Upper lobe of left lung (tissue), 6 donors: ENCODE results near the gene LRRC17. TPM values are rescaled to one million over a fixed set of nuclear protein-coding genes. Genes with fewer than 3 reads are reported as not detected.

Source experiments
- ATAC-seq, 2 donors: fragments of 200-7000 bp; cut with Tn5 transposase; one replicate each; pipeline ENCODE4 v1.9.1; 2022; ENCODE audit warnings: mild to moderate bottlenecking in 2 of 2, moderate library complexity in 2 of 2; ENCODE audit not compliant: low FRiP score in 2 of 2
- DNase-seq, 2 donors: peaks; one replicate each; pipeline ENCODE4 v3.0.0-alpha.2; 2019 to 2020
- H3K27ac ChIP-seq, 4 donors: fragments of 200-600 bp; sonication (generic); one replicate each; pipeline ENCODE4 v1.5.1; 2016 to 2019
- H3K27me3 ChIP-seq, 4 donors: fragments of 200-600 bp; sonication (generic); one replicate each; pipeline ENCODE4 v1.5.1; 2017 to 2019
- H3K36me3 ChIP-seq, 4 donors: fragments of 200-600 bp; sonication (generic); one replicate each; pipeline ENCODE4 v1.5.1; 2016 to 2019
- H3K4me1 ChIP-seq, 4 donors: fragments of 200-600 bp; sonication (generic); one replicate each; pipeline ENCODE4 v1.5.1; 2018 to 2019
- H3K4me3 ChIP-seq, 4 donors: fragments of 200-600 bp; sonication (generic); one replicate each; pipeline ENCODE4 v1.5.1; 2017 to 2019; ENCODE audit warnings: mild to moderate bottlenecking in 2 of 4, moderate library complexity in 1 of 4
- H3K9me3 ChIP-seq, 4 donors: fragments of 200-600 bp; sonication (generic); one replicate each; pipeline ENCODE4 v1.5.1; 2018 to 2019
- EP300 ChIP-seq, 4 donors: sonication (generic); formaldehyde crosslinking; IDR thresholded peaks; one replicate each; pipeline ENCODE4 v1.5.1; 2017; ENCODE audit warnings: antibody characterized with exemption in 4 of 4, control low read depth in 2 of 4
- POLR2A ChIP-seq, 4 donors: fragments of 450-650 bp; IDR thresholded peaks; one replicate each; pipeline ENCODE4 v1.5.1; 2016 to 2017; ENCODE audit warnings: antibody characterized with exemption in 4 of 4, mild to moderate bottlenecking in 2 of 4
- POLR2AphosphoS5 ChIP-seq, 2 donors: sonication (generic); formaldehyde crosslinking; IDR thresholded peaks; one replicate each; pipeline ENCODE4 v1.5.1; 2017; ENCODE audit warnings: antibody characterized with exemption in 2 of 2
- WGBS, 2 donors: methylation state at CpG; one replicate each; pipeline ENCODE4 v1.1.5; 2017 to 2018; 5-methylcytosine and 5-hydroxymethylcytosine counted together
- total RNA-seq, 6 donors: library from RNA; depleted of rRNA in 4 of 6; stranded (reverse); fragments of >200 nt in 4 of 6; gene quantifications; one replicate each; pipeline versions ENCODE4 v1.1.0 to v1.2.1, GENCODE V29; 2016 to 2021
- TF ChIP-seq, protein P1 (sequence below), 6 experiments: fragments of 450-650 bp in 4 of 6; fragments of 200-600 bp in 2 of 6; sonication (generic) in 2 of 6; IDR thresholded peaks; one replicate each; pipeline ENCODE4 v1.5.1; 2016 to 2019; ENCODE audit warnings: antibody characterized with exemption in 6 of 6
- donor health status: DM: no; HTN: no; CAD: no; lungs with moderate emphysema.
- donor health status: DM: no; HTN: yes; CAD: no; lungs with severe emphysema.

LRRC17 gene, protein sequence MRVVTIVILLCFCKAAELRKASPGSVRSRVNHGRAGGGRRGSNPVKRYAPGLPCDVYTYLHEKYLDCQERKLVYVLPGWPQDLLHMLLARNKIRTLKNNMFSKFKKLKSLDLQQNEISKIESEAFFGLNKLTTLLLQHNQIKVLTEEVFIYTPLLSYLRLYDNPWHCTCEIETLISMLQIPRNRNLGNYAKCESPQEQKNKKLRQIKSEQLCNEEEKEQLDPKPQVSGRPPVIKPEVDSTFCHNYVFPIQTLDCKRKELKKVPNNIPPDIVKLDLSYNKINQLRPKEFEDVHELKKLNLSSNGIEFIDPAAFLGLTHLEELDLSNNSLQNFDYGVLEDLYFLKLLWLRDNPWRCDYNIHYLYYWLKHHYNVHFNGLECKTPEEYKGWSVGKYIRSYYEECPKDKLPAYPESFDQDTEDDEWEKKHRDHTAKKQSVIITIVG
- 1 to 10 TPM in 3 of 6 donors, under 1 TPM in 2, not detected in 1; 0.46 to 4.7 (median 3.4) TPM for total RNA-seq

DNA sequence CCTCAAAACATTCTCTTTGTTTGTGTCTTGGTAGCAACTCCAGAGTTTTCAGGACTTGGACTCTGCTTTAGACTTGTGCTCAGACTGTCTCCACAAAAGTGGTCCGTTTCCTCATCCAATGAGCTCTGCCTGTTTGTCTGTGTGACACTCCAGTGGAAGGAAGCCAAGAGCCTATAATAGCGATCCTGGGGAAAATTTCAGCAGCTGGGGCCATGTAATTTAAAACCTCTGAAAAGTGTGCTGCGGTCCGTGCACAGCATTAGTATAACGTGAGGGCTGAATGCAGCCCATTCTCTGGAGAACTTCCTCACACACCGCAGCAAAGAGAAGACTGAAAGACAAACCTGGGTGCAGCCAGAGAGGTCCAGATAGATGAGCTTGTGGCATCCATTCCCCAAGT is at the start of gene LRRC17:
Gene LRRC17 (plus strand): TSS at position 259 of the 400 bp plus-strand sequence. CDS start 20,914 bp downstream, outside the sequence.
- Histone ChIP-seq H3K27ac (no peak within 1 kb of the TSS), H3K4me1 (peaks cover 0 to 7% (median 0%) of the 10 kb centered on the region in 4 donors), H3K4me3 (peak within 1 kb of the TSS in 2 of 4 donors; percentile 25 to 28), H3K9me3 (no peaks in the 10 kb centered on the region), H3K27me3 (no peaks in the 10 kb centered on the region), H3K36me3 (no peaks in the 10 kb centered on the region)
- TF ChIP-seq POLR2AphosphoS5 (IDR thresholded peaks at IDR 0.05), result no peak
- no peak for TF ChIP-seq POLR2A (IDR thresholded peaks at IDR 0.05)
- TF ChIP-seq, protein P1, sequence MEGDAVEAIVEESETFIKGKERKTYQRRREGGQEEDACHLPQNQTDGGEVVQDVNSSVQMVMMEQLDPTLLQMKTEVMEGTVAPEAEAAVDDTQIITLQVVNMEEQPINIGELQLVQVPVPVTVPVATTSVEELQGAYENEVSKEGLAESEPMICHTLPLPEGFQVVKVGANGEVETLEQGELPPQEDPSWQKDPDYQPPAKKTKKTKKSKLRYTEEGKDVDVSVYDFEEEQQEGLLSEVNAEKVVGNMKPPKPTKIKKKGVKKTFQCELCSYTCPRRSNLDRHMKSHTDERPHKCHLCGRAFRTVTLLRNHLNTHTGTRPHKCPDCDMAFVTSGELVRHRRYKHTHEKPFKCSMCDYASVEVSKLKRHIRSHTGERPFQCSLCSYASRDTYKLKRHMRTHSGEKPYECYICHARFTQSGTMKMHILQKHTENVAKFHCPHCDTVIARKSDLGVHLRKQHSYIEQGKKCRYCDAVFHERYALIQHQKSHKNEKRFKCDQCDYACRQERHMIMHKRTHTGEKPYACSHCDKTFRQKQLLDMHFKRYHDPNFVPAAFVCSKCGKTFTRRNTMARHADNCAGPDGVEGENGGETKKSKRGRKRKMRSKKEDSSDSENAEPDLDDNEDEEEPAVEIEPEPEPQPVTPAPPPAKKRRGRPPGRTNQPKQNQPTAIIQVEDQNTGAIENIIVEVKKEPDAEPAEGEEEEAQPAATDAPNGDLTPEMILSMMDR (IDR thresholded peaks at IDR 0.05), result no peak
- no peak for TF ChIP-seq EP300 (IDR thresholded peaks at IDR 0.05)
- ATAC-seq, result no peak
- 20 to 43% methylated on average over 5 to 6 of the region's 6 CpGs for WGBS, 2 donors
- DNase-seq, result no peak

DNA sequence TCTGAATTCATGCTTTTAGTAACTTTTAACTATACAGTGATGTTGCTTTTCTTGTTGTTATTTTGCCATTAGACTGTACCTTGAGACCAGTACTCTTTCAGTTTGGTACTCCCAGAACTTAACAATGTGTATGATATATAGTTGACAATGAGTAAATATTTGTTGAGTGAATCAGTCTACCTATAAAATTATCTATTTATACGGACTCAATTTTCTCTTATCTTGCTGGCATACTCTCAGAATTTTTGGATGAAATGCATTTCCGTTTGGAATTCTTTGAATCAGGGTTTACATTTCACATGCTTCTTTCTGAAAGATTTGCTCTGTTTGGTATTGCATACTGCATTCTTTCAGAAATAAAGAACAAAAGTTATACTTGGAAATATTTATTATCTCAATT is 47.8 kb upstream of the LRRC17 start:
- H3K36me3 ChIP-seq, result no peaks in the 10 kb centered on the region
- DNase-seq, result no peak
- no peaks in the 10 kb centered on the region for H3K4me1 ChIP-seq
- no peaks in the 10 kb centered on the region for H3K9me3 ChIP-seq
- 56 to 58% methylated on average over 2 of the region's 2 CpGs for WGBS, 2 donors
- no peak overlapping the region for H3K4me3 ChIP-seq
- TF ChIP-seq POLR2AphosphoS5 (IDR thresholded peaks at IDR 0.05) (no peak), EP300 (IDR thresholded peaks at IDR 0.05) (no peak), POLR2A (IDR thresholded peaks at IDR 0.05) (no peak)
- TF ChIP-seq, protein P1 (IDR thresholded peaks at IDR 0.05), result no peak
- no peak overlapping the region for H3K27ac ChIP-seq
- ATAC-seq, result no peak
- H3K27me3 ChIP-seq, result no peaks in the 10 kb centered on the region

DNA sequence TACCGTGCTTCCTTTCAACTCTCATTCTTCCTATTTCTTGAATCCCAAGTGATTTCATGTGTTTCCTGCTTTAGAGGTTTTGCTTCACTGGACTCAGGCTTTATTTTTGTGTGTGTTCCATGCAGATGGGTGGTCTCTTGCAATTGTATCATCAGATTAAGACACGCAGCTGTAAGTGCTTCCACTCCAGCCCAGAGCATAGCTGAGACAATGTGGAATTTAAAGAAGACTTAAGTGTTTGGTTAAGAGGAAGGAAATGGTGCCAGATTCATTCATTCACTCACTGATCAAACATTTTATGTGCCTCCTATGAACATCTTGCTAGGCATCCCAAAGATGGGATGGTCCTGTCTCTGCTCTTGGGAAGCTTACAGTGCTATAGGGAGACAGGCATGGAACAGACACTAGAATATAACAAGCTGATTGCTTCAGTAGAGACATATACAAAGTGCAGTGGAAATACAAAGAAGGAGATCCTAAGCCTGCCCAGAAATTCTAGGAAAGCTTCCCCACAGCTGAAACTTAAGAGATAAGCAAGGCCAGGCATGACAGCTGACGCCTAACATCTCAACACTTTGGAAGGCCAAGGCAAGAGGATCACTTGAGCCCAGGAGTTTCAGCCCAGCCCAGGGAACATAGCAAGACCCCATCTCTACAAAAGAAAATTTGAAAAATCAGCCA is 46.1 kb upstream of the LRRC17 start:
- no peaks in the 10 kb centered on the region for H3K4me1 ChIP-seq
- ATAC-seq, result no peak
- no peak overlapping the region for H3K4me3 ChIP-seq
- TF ChIP-seq POLR2AphosphoS5 (IDR thresholded peaks at IDR 0.05), result no peak
- TF ChIP-seq EP300 (IDR thresholded peaks at IDR 0.05), result no peak
- no peak for TF ChIP-seq POLR2A (IDR thresholded peaks at IDR 0.05)
- TF ChIP-seq, protein P1 (IDR thresholded peaks at IDR 0.05), result no peak
- WGBS, 2 donors, result 85 to 90% methylated on average over 3 of the region's 3 CpGs
- no peak overlapping the region for H3K27ac ChIP-seq
- DNase-seq, result no peak
- H3K36me3 ChIP-seq, result no peaks in the 10 kb centered on the region
- no peaks in the 10 kb centered on the region for H3K27me3 ChIP-seq
- no peaks in the 10 kb centered on the region for H3K9me3 ChIP-seq

DNA sequence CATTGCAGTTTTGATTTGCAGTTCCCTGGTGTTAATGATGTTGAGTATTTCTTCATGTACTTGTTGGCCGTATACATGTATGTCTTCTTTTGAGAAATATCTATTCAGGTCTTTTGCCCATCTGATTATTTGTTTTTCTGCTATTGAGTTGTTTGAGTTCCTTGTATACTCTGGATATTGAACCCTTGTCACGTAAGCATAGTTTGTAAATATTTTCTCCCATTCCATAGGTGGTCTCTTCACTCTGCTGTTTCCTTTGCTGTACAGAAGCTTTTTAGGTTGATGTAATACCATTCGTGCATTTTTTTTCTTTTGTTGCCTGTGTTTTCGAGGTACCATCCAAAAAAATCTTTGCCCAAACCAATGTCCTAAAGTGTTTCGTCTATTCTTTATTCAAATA is 43.6 kb upstream of the LRRC17 start:
- no peak overlapping the region for H3K27ac ChIP-seq
- no peaks in the 10 kb centered on the region for H3K9me3 ChIP-seq
- 79 to 87% methylated on average over 5 of the region's 5 CpGs for WGBS, 2 donors
- no peak for TF ChIP-seq EP300 (IDR thresholded peaks at IDR 0.05)
- TF ChIP-seq POLR2AphosphoS5 (IDR thresholded peaks at IDR 0.05), result no peak
- TF ChIP-seq POLR2A (IDR thresholded peaks at IDR 0.05), result no peak
- TF ChIP-seq, protein P1 (IDR thresholded peaks at IDR 0.05), result no peak
- no peaks in the 10 kb centered on the region for H3K27me3 ChIP-seq
- ATAC-seq, result no peak
- no peak for DNase-seq
- H3K4me3 ChIP-seq, result no peak overlapping the region
- H3K4me1 ChIP-seq, result no peaks in the 10 kb centered on the region
- H3K36me3 ChIP-seq, result no peaks in the 10 kb centered on the region
